WTC11 (cell line): ENCODE data around the gene ALDH16A1.

Experiments
- ATF1 ChIP-seq: sonication (generic); formaldehyde crosslinking; IDR thresholded peaks from 2 replicates; pipeline ENCODE4 v1.8.1; 2023; ENCODE audit warnings: mild to moderate bottlenecking, moderate library complexity, missing genetic modification reagents
- ETV6 ChIP-seq: sonication (generic); formaldehyde crosslinking; IDR thresholded peaks from 2 replicates; pipeline ENCODE4 v1.8.1; 2022; ENCODE audit warnings: mild to moderate bottlenecking, missing genetic modification reagents
- FOXJ3 ChIP-seq: sonication (generic); formaldehyde crosslinking; IDR thresholded peaks from 2 replicates; pipeline ENCODE4 v1.9.0; 2021; ENCODE audit warnings: missing genetic modification reagents, mild to moderate bottlenecking, borderline replicate concordance
- KAT7 ChIP-seq: sonication (generic); formaldehyde crosslinking; IDR thresholded peaks from 2 replicates; pipeline ENCODE4 v1.8.1; 2023; ENCODE audit warnings: missing genetic modification reagents, mild to moderate bottlenecking, borderline replicate concordance
- RELA ChIP-seq: sonication (generic); formaldehyde crosslinking; IDR thresholded peaks from 2 replicates; pipeline ENCODE4 v1.8.1; 2022; ENCODE audit warnings: missing genetic modification reagents, mild to moderate bottlenecking, borderline replicate concordance
- RORB ChIP-seq: fragments of 250-450 bp; sonication (Bioruptor Pico); IDR thresholded peaks from 2 replicates; pipeline ENCODE4 v1.9.0; 2021; ENCODE audit warnings: mild to moderate bottlenecking
- ZNF121 ChIP-seq: sonication (generic); formaldehyde crosslinking; IDR thresholded peaks from 2 replicates; pipeline ENCODE4 v1.8.0; 2023; ENCODE audit warnings: missing genetic modification reagents
- ZNF138 ChIP-seq: sonication (generic); formaldehyde crosslinking; conservative IDR thresholded peaks from 2 replicates; pipeline ENCODE4 v1.8.1; 2022; ENCODE audit warnings: mild to moderate bottlenecking, moderate library complexity, missing genetic modification reagents
- TF ChIP-seq, protein P1 (sequence below): fragments of 200-600 bp; IDR thresholded peaks from 2 replicates; pipeline ENCODE4 v1.8.0; 2022; ENCODE audit warnings: antibody characterized with exemption
- TF ChIP-seq, protein P2 (sequence below): sonication (generic); formaldehyde crosslinking; conservative IDR thresholded peaks from 2 replicates; pipeline ENCODE4 v1.8.1; 2022; ENCODE audit warnings: mild to moderate bottlenecking, missing genetic modification reagents
- TF ChIP-seq, protein P3 (sequence below): sonication (generic); formaldehyde crosslinking; IDR thresholded peaks from 2 replicates; pipeline ENCODE4 v1.8.0; 2022; ENCODE audit warnings: mild to moderate bottlenecking, missing genetic modification reagents
- TF ChIP-seq, protein P4 (sequence below): sonication (generic); formaldehyde crosslinking; IDR thresholded peaks from 2 replicates; pipeline ENCODE4 v1.8.1; 2022; ENCODE audit warnings: mild to moderate bottlenecking, missing genetic modification reagents, moderate library complexity, borderline replicate concordance
- TF ChIP-seq, protein P5 (sequence below): sonication (generic); formaldehyde crosslinking; IDR thresholded peaks from 2 replicates; pipeline ENCODE4 v1.8.1; 2023; ENCODE audit warnings: mild to moderate bottlenecking, missing genetic modification reagents, moderate library complexity

DNA sequence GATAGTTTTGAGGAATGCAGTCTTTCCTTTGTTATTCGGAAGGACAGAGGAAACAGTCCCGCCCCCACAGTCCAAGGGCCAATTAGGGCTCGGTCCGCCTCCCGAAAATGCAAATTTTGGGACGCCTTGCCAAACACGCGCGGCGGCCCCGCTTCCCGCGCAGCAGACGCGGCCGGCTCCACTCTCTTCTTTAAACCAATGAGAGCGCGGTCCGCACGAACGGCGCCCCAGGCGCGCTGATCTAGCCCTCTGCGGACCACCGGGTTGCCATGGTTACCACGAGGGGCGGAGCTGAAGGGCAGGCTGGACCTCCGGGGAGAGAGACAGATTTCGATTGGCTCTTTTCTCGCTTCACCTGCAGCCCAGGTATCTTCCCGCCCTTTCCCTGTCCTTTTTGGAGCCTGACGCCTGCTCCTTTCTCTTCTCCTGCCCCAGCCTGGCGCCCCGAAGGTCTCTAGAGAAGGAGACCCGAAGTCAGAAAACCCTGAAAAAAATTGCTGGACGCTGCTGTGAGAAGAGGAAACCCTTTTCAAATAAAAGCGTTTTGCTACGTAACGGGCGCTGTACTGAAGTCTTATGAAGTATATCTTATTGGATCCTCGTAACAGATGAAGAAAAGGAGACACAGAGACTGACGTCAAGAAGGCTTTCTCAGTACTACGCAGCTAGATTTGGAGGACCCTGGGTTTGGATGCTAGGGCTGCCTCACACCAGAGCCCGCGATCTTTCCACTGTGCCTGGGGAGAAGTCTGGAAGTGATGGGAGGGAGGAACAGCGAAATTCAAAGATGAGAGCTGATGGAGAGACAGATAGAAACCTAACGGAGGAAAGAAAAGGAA lies 31.8 kb upstream of the ALDH16A1 start:
- no peak for TF ChIP-seq ETV6 (CRISPR knock-in tag)
- TF ChIP-seq, protein P1, sequence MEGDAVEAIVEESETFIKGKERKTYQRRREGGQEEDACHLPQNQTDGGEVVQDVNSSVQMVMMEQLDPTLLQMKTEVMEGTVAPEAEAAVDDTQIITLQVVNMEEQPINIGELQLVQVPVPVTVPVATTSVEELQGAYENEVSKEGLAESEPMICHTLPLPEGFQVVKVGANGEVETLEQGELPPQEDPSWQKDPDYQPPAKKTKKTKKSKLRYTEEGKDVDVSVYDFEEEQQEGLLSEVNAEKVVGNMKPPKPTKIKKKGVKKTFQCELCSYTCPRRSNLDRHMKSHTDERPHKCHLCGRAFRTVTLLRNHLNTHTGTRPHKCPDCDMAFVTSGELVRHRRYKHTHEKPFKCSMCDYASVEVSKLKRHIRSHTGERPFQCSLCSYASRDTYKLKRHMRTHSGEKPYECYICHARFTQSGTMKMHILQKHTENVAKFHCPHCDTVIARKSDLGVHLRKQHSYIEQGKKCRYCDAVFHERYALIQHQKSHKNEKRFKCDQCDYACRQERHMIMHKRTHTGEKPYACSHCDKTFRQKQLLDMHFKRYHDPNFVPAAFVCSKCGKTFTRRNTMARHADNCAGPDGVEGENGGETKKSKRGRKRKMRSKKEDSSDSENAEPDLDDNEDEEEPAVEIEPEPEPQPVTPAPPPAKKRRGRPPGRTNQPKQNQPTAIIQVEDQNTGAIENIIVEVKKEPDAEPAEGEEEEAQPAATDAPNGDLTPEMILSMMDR = no peak
- no peak for TF ChIP-seq KAT7
- no peak for TF ChIP-seq ZNF121 (CRISPR knock-in tag)
- no peak for TF ChIP-seq ATF1
- TF ChIP-seq, protein P2, sequence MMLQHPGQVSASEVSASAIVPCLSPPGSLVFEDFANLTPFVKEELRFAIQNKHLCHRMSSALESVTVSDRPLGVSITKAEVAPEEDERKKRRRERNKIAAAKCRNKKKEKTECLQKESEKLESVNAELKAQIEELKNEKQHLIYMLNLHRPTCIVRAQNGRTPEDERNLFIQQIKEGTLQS (CRISPR knock-in tag) = no peak
- TF ChIP-seq, protein P3, sequence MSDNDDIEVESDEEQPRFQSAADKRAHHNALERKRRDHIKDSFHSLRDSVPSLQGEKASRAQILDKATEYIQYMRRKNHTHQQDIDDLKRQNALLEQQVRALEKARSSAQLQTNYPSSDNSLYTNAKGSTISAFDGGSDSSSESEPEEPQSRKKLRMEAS (CRISPR knock-in tag) = peak; percentile 85
- no peak for TF ChIP-seq ZNF138 (CRISPR knock-in tag)
- TF ChIP-seq RORB (CRISPR knock-in tag) = no peak
- TF ChIP-seq, protein P4, sequence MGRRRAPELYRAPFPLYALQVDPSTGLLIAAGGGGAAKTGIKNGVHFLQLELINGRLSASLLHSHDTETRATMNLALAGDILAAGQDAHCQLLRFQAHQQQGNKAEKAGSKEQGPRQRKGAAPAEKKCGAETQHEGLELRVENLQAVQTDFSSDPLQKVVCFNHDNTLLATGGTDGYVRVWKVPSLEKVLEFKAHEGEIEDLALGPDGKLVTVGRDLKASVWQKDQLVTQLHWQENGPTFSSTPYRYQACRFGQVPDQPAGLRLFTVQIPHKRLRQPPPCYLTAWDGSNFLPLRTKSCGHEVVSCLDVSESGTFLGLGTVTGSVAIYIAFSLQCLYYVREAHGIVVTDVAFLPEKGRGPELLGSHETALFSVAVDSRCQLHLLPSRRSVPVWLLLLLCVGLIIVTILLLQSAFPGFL (CRISPR knock-in tag) = no peak
- TF ChIP-seq, protein P5, sequence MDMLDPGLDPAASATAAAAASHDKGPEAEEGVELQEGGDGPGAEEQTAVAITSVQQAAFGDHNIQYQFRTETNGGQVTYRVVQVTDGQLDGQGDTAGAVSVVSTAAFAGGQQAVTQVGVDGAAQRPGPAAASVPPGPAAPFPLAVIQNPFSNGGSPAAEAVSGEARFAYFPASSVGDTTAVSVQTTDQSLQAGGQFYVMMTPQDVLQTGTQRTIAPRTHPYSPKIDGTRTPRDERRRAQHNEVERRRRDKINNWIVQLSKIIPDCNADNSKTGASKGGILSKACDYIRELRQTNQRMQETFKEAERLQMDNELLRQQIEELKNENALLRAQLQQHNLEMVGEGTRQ = no peak
- no peak for TF ChIP-seq RELA (CRISPR knock-in tag)
- no peak for TF ChIP-seq FOXJ3 (CRISPR knock-in tag)
